T-helper 1 cell treated with Interleukin-12 subunit alpha and Interleukin-12 subunit beta and Interleukin-4 antibody, amounts not matched to agents 30 μg/mL and 1 μg/mL, for 36 hours (primary cell): ENCODE data around the gene GALNT15.

Experiments
- H3K27ac Mint-ChIP-seq: one replicate; pipeline ENCODE4 v1.8.0; 2021; ENCODE audit warnings: mild to moderate bottlenecking, mixed read lengths
- H3K27me3 Mint-ChIP-seq: one replicate; pipeline ENCODE4 v1.8.0; 2021; ENCODE audit warnings: low read depth, mixed read lengths
- H3K36me3 Mint-ChIP-seq: one replicate; pipeline ENCODE4 v1.8.0; 2021; ENCODE audit warnings: low read depth, mixed read lengths
- H3K4me1 Mint-ChIP-seq: one replicate; pipeline ENCODE4 v1.8.0; 2021; ENCODE audit warnings: low read depth, mixed read lengths
- H3K4me3 Mint-ChIP-seq: one replicate; pipeline ENCODE4 v1.8.0; 2021; ENCODE audit warnings: mild to moderate bottlenecking, moderate library complexity, mixed read lengths
- H3K9me3 Mint-ChIP-seq: one replicate; pipeline ENCODE4 v1.8.0; 2021; ENCODE audit warnings: mixed read lengths

Gene GALNT15, protein sequence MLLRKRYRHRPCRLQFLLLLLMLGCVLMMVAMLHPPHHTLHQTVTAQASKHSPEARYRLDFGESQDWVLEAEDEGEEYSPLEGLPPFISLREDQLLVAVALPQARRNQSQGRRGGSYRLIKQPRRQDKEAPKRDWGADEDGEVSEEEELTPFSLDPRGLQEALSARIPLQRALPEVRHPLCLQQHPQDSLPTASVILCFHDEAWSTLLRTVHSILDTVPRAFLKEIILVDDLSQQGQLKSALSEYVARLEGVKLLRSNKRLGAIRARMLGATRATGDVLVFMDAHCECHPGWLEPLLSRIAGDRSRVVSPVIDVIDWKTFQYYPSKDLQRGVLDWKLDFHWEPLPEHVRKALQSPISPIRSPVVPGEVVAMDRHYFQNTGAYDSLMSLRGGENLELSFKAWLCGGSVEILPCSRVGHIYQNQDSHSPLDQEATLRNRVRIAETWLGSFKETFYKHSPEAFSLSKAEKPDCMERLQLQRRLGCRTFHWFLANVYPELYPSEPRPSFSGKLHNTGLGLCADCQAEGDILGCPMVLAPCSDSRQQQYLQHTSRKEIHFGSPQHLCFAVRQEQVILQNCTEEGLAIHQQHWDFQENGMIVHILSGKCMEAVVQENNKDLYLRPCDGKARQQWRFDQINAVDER

DNA sequence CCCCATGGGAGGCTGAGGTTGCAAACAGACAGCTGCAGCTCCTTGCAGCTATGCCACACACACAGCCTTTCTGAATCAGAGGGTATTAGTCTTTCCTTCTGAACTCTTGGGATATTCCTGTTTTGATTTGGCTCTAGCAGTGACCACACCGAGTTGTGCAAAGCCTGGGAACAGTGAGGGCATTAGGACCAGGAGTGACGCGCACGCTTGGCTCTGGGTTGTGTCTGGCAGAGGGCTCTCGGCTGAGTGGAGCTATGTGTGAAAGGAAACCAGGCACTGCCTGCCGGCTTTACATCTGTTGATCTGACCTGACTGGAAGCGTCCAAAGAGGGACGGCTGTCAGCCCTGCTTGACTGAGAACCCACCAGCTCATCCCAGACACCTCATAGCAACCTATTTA lies at the start of gene GALNT15:
Gene GALNT15 (plus strand): TSS at position 292 of the 400 bp plus-strand sequence. CDS start 472 bp downstream, outside the sequence.
- peaks cover 27% of the 10 kb centered on the region for H3K27me3 Mint-ChIP-seq
- no peaks in the 10 kb centered on the region for H3K9me3 Mint-ChIP-seq
- H3K27ac Mint-ChIP-seq: no peak within 1 kb of the TSS
- H3K4me3 Mint-ChIP-seq: no peak within 1 kb of the TSS
- no peaks in the 10 kb centered on the region for H3K36me3 Mint-ChIP-seq
- H3K4me1 Mint-ChIP-seq: peaks cover 3% of the 10 kb centered on the region

DNA sequence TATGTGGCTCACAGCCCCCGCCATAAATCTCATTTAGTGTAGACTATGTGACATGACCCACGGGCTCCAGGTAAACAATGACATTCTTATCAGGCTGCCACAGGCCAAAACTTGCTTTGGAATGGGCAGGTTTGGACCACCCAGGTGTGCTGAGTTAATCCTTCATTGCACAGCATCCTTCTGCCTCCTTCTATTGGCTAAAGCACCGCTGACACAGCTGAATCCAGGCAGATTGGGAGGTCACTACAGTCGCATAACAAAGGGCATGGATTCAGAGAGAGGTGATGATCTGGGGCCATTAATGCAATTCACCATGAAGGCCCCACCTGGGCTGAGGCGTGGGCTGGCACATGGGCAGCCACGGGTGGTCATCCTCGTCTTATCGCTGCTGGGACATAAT lies 47.8 kb upstream of the GALNT15 start:
- no peaks in the 10 kb centered on the region for H3K9me3 Mint-ChIP-seq
- no peak overlapping the region for H3K27ac Mint-ChIP-seq
- no peaks in the 10 kb centered on the region for H3K4me1 Mint-ChIP-seq
- H3K36me3 Mint-ChIP-seq: no peaks in the 10 kb centered on the region
- H3K4me3 Mint-ChIP-seq: no peak overlapping the region
- peaks cover 6% of the 10 kb centered on the region for H3K27me3 Mint-ChIP-seq

DNA sequence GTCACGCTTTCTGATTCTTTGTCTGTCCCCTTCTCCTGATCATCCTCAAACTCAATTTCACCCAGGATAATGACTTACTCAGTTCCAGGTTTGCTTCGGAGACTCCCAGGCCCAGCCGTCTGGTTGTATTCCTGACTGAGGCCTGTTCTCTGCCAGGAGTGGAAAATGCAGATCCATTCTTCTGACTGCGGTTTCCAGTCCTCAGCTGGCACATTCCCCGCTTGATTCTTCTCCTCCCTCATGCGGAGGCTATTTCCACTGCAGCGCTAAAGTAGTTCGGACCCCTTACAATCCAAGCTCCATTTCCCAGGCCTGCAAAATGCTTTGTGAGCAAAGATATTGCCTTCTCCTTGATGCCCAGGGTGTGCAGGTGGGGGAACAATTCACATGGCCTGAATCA lies 47.2 kb upstream of the GALNT15 start:
- no peaks in the 10 kb centered on the region for H3K4me1 Mint-ChIP-seq
- H3K36me3 Mint-ChIP-seq: no peaks in the 10 kb centered on the region
- no peaks in the 10 kb centered on the region for H3K9me3 Mint-ChIP-seq
- peaks cover 6% of the 10 kb centered on the region for H3K27me3 Mint-ChIP-seq
- H3K4me3 Mint-ChIP-seq: no peak overlapping the region
- no peak overlapping the region for H3K27ac Mint-ChIP-seq

DNA sequence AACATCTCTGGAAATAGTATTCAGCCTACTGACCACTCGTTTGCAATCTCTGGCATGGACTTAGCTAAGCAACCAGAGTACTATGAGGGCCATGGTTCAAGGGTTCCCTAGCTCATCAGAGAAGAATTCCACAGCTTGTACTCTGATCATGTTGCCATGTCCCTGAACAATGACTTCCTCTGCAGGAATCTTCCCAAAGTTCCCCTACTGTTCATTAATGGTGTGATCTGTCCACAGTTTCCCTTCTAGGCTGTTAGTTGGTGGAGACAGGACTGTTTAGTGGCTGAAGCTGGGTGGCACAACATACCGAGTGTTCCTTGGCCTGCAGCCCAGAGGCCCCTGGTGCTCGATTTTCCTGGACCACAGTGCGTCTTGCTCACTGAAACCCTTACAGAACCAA lies 44.4 kb upstream of the GALNT15 start:
- H3K4me1 Mint-ChIP-seq: no peaks in the 10 kb centered on the region
- no peaks in the 10 kb centered on the region for H3K36me3 Mint-ChIP-seq
- H3K27me3 Mint-ChIP-seq: peaks cover 6% of the 10 kb centered on the region
- no peak overlapping the region for H3K27ac Mint-ChIP-seq
- no peak overlapping the region for H3K4me3 Mint-ChIP-seq
- H3K9me3 Mint-ChIP-seq: no peaks in the 10 kb centered on the region

DNA sequence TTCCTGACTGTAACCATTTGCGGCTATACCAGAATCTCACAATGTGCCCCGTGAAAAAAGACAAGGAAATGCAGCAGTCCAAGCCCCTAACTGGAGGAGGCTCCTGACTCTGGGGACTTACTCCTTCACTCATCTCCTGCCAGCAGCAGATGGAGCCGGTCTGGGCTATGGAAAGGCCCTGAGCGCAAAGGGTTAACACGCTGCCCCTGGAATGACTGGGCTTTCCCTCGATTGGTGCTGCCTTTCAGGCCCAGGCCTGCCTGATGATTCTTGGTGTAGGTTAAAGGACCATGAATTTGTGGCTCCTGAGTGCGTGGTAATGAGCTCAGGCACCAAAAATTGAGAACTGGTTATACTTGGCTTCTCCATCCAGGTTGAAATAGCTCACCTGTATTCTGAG lies 42.3 kb upstream of the GALNT15 start:
- no peak overlapping the region for H3K4me3 Mint-ChIP-seq
- H3K36me3 Mint-ChIP-seq: no peaks in the 10 kb centered on the region
- peaks cover 1% of the 10 kb centered on the region for H3K9me3 Mint-ChIP-seq
- no peak overlapping the region for H3K27ac Mint-ChIP-seq
- H3K27me3 Mint-ChIP-seq: peaks cover 6% of the 10 kb centered on the region
- H3K4me1 Mint-ChIP-seq: no peaks in the 10 kb centered on the region

DNA sequence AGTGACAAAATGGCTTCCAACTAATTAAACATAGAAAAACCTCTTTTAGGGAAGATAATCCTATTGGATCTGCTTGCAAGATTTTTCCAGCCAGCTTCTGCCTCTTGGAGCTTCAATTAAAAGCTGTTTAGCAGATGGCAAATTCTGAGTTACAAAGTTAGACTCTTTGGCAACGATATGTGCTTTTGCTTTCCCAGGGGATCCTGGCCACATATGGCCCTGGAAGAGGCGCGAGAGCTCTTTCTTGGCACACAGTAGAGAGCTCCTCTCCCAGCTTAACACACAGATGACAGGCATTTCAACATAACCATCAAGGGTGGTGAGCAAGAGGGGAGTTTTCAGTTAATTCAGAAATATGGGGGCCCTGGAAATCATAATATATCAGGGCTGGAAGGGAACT lies 41.6 kb upstream of the GALNT15 start:
- no peaks in the 10 kb centered on the region for H3K4me1 Mint-ChIP-seq
- no peak overlapping the region for H3K4me3 Mint-ChIP-seq
- peaks cover under 1% of the 10 kb centered on the region for H3K27me3 Mint-ChIP-seq
- no peak overlapping the region for H3K27ac Mint-ChIP-seq
- peaks cover 3% of the 10 kb centered on the region for H3K9me3 Mint-ChIP-seq
- no peaks in the 10 kb centered on the region for H3K36me3 Mint-ChIP-seq

DNA sequence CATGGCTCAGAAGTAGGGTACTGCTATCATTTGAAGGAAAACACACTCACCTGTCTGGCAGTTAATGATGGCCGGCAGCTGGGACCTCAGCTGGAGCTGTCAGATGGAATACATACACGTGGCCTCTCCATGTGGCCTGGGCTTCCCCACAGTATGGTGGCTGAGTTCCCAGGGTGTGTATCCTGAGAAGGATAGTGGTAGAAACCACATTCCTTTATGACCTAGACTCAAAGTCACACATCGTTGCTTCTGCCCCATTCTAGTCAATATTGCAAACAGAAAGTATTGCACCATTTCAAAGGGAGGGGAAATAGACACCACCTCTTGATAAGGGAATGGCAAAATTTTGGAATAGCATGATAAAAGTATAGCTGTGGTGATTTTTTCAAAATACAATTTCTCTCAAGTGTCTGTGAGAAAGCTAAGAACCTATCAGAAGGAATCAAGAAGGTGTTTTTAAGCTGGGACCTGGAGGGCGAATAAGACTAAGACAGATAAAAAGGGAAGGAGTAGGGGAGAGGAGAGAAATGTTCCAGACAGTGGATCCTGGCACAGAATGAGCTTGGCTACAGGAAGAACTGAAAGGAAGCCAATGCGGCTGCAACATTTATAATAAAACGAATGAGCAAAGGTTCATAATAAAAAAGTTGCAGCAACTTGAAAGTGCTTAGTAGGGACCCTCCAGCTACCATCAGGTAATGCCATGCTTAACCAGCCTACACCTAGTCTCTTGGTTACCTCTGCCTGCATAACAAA lies 40.1 kb upstream of the GALNT15 start:
- Mint-ChIP-seq H3K36me3 (no peaks in the 10 kb centered on the region), H3K27ac (no peak overlapping the region), H3K27me3 (no peaks in the 10 kb centered on the region), H3K4me1 (no peaks in the 10 kb centered on the region), H3K4me3 (no peak overlapping the region), H3K9me3 (peaks cover 3% of the 10 kb centered on the region)

DNA sequence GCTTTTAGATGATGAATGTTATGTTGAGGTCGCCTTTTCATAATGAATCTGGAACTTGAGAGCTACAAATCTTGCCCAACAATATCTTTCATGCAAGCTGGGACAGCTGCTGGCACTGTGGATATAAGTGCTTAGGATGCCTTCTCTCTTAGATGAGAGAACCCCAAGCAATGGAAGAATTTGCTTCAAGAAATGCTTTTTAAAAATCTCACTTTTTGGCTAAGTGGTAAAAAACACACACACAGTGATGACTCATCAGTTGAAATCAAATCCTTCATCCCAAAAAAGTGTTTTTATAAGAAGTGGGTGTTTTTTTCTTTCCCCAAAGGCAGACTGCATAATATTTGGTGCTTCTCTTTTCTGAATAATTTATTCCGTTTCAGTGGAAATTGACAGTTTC lies 38.4 kb upstream of the GALNT15 start:
- Mint-ChIP-seq H3K4me3 (no peak overlapping the region), H3K27me3 (no peaks in the 10 kb centered on the region), H3K4me1 (no peaks in the 10 kb centered on the region), H3K9me3 (peaks cover 3% of the 10 kb centered on the region), H3K27ac (no peak overlapping the region), H3K36me3 (no peaks in the 10 kb centered on the region)

DNA sequence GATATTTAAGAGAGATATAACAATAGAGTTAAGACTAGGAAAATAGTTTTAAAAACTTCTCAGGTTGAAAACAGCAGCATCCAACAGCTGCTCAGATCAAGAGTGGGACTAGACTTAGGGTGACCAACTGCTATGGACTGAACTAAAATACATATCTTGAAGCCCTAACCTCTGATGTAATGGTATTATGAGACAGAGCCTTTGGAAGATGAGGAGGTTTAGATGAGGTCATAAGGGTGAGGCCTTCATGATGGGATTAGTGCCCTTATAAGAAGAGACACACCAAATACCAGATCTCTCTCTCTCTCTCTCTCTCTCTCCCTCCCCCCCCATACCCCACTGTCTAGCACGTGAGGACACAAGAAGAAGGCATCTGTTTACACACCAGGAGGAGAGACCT lies 37.4 kb upstream of the GALNT15 start:
- Mint-ChIP-seq H3K4me1 (no peaks in the 10 kb centered on the region), H3K4me3 (no peak overlapping the region), H3K9me3 (peaks cover 3% of the 10 kb centered on the region), H3K27ac (no peak overlapping the region), H3K36me3 (no peaks in the 10 kb centered on the region), H3K27me3 (no peaks in the 10 kb centered on the region)

DNA sequence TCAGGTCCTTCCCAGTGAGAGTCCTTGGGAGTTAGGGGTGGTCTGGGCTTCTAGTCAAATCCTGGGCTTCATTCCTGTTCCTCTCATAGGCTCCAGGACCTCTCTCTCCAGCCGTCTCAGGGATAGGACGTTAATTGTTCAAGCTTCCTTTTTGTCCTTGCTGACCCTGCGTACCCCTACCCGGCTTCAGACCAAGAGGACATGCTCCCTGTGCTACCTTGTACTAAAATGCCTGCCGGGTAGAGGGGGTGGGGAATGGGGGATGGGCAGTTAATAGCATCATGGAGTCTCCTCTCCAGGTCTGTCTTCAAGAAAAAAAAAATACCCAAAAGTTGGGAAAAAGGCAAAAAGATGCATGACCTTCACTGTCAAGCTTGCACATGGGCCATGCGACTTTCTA lies 36.5 kb upstream of the GALNT15 start:
- Mint-ChIP-seq H3K27ac (no peak overlapping the region), H3K9me3 (peaks cover 3% of the 10 kb centered on the region), H3K4me3 (no peak overlapping the region), H3K27me3 (no peaks in the 10 kb centered on the region), H3K4me1 (no peaks in the 10 kb centered on the region), H3K36me3 (no peaks in the 10 kb centered on the region)

DNA sequence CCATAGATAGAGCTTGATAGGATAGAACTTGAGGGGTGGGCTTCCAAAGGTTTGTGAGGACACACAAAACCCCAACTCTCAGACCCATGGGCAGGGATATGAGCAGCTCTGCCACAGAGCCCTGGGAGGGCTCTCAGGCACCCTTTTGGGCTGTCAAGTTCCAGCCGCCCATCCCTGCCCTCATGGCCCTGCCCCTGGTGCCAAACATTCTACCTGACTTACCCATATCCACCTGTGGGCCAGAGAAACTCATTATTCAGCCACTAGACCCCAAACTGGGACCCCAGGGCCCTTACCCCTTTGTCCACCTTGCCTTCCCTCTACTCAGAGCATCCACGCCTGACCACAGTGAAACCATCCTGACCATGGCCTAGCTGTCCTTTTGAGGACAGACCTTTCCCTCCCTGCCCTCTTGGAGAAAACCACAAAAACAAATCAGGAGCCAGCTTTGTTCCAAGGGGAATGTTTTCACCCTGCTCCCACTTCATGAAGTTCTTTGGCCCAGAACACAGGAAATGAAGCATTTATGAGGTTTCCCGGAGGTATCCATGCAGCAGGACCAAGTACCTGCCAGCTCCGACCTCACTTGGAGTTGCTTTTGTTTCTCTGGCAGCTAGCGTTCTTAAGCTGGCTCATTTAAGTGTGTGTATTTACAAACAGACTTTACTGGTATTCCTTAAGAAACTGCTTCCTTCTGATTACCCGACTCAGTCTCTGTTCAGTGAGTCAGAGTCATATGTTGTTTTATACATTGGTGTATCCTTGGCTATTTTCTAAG lies 34.2 kb upstream of the GALNT15 start:
- no peaks in the 10 kb centered on the region for H3K27me3 Mint-ChIP-seq
- H3K9me3 Mint-ChIP-seq: peaks cover 15% of the 10 kb centered on the region
- no peak overlapping the region for H3K4me3 Mint-ChIP-seq
- no peak overlapping the region for H3K27ac Mint-ChIP-seq
- no peaks in the 10 kb centered on the region for H3K36me3 Mint-ChIP-seq
- H3K4me1 Mint-ChIP-seq: no peaks in the 10 kb centered on the region

DNA sequence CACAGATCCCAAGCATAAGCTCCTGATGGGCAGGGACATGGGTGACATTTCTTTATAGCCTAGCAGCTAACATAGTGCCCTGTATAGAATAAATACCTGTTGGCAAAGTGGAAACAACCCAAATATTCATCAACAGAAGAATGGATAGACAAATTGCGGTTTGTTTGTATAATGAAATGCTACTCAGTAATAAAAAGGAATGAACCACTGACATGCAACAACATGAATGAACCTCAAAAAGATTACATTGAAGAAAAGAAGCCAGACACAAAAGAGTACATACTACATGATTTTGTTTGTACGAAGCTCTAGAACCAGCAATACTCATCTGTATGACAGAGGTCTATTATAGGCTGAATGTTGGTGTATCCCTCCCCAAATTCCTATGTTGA lies 33.6 kb upstream of the GALNT15 start:
- Mint-ChIP-seq H3K27me3 (no peaks in the 10 kb centered on the region), H3K4me1 (no peaks in the 10 kb centered on the region), H3K4me3 (no peak overlapping the region), H3K27ac (no peak overlapping the region), H3K36me3 (no peaks in the 10 kb centered on the region), H3K9me3 (peaks cover 15% of the 10 kb centered on the region)

DNA sequence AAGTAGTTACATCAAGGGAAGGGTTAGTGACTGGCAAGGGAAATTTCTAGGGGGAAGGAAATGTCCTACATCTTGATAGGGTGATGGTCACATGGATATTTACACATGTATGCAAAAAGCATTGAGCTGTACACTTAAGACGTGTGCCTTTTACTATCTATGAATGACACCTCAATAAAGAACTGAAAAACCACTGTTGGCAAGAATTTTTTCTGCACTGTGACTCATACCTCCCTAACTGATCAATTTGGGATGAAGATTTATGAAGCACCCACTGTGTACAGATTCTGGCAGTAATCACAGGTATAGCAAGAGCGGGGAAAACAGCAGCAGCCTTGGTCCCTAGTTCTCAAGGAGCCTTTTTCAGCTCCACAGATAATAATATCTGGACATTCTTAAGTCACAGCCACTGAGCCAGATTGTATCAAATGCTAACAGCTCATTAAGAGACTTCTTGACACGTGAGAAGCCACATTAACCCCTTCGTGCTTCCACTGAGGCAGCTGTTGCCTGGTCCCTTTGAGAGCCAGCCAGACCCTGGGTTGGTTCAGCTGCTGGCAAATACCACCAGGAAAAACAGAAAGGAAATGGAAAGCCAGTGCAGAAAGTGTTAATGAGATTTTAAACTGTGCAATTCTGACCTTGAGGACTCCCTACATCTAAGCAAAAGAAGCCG lies 32.0 kb upstream of the GALNT15 start:
- Mint-ChIP-seq H3K36me3 (no peaks in the 10 kb centered on the region), H3K4me1 (peaks cover 2% of the 10 kb centered on the region), H3K9me3 (peaks cover 12% of the 10 kb centered on the region), H3K4me3 (no peak overlapping the region), H3K27me3 (no peaks in the 10 kb centered on the region), H3K27ac (no peak overlapping the region)
